LNCaP clone FGC (cell line): ENCODE results near the gene RSPRY1.
A peak's percentile ranks its signal among the peaks of the same experiment; 100 is the strongest.

ENCODE experiments used
- DNase-seq: peaks from one replicate; pipeline ENCODE4 v3.0.0-alpha.2; 2011; ENCODE audit warnings: low read depth
- H3K4me3 ChIP-seq: 2 replicates; pipeline ENCODE4 v1.5.1; 2011; ENCODE audit warnings: mild to moderate bottlenecking, low read depth, low read length, control low read depth
- TF ChIP-seq, protein P1 (sequence below): IDR thresholded peaks from 2 replicates; pipeline ENCODE4 v1.5.1; 2012; ENCODE audit warnings: mild to moderate bottlenecking; ENCODE audit not compliant: control insufficient read depth, insufficient read depth; ENCODE audit errors: extremely low read depth

Gene RSPRY1

DNA sequence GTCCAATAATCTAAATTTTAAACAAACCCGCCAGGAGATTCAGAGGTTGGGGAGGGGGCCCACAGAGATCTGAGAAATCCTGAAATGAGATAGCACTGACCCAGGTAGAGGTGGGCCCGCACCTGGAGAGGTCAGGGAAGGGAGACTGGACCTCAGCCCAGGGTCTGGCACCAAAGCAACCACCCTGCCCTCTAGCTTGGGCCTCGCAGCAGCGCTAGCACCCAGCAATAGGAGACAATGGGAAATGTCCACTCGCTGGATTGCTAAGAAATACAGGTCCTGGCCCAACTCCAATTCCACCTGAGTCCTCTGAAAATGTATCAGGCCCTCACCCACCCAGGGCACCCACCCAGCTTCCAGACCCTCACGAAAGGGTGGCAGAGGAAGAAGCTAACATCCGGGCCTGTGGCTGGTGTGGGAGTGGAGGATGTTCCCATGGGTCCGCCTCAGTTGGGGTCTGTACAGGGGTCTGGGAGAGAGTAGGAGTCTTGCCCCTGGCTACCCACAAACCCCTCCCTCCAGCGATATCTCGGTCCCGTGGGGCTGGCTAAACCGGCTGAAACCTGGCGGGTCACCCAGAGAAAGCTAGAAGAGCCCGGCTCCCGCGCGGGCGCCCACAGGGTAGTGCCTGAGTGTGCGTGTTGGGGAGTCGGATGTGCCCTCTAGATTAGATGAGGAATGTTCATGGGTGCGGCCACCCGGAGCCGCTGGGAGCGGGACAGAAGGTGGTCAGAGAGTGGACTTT, 97.3 kb downstream of the RSPRY1 start:
- no peak for DNase-seq
- H3K4me3 ChIP-seq, result no peak overlapping the region
- TF ChIP-seq, protein P1, sequence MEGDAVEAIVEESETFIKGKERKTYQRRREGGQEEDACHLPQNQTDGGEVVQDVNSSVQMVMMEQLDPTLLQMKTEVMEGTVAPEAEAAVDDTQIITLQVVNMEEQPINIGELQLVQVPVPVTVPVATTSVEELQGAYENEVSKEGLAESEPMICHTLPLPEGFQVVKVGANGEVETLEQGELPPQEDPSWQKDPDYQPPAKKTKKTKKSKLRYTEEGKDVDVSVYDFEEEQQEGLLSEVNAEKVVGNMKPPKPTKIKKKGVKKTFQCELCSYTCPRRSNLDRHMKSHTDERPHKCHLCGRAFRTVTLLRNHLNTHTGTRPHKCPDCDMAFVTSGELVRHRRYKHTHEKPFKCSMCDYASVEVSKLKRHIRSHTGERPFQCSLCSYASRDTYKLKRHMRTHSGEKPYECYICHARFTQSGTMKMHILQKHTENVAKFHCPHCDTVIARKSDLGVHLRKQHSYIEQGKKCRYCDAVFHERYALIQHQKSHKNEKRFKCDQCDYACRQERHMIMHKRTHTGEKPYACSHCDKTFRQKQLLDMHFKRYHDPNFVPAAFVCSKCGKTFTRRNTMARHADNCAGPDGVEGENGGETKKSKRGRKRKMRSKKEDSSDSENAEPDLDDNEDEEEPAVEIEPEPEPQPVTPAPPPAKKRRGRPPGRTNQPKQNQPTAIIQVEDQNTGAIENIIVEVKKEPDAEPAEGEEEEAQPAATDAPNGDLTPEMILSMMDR, result no peak

DNA sequence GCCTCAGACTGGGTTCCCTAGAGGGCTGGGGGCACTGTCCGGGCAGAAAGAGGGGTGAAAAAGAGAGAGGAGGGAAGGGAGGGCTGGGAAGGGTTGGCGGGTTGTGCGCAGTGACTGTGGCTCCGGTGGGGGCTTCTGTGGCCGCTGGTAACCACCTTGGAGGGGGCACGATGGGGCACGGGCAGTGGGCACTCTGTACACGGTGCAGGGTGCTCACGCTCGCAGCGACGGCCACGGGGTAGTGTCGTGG, 97.8 kb downstream of the RSPRY1 start:
- no peak for DNase-seq
- TF ChIP-seq, protein P1, result no peak
- H3K4me3 ChIP-seq, result peak overlapping the region; percentile 56

DNA sequence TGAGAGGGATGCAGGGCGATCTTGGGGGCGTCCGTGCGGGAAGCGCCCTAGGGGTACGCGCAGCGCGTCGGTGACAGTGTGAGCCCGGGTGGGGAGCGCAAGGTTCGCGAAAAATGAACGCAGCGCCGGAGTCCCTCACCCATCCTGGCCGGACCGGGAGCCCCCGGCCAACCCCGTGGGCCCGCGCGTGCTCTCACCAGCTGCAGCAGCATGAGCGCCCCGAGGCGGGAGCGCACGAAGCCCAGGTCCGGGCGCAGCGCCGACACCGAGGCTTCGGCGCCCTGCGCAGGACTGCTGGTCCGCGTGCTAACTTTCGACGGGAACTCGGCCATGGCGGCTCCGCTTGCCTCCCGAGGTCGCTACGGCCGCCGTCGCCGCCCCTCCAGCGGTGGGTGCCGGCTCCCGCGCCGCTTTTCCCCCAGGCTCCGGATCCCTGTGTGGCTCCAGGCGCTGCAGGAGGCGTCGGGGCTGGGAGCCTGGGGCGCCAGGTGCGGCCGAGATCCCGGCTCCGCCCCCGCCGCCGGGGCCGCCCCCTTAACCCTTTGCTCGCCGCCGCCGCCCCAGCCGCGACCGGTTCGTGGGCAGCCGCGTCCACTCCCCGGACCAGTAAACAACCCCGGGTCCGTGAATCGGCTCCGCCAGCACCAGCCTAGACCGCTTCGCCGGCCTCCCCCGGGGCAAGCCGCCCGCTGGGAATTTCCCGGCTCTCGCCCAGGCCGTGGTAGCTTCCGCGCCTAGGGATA, 98.3 kb downstream of the RSPRY1 start, which contains the start of gene PLLP:
TSS of gene PLLP (minus strand) at position 464 of the 743 bp plus-strand sequence. CDS start at position 332, 132 bp downstream.
- TF ChIP-seq, protein P1, result no peak
- peak within 1 kb of the TSS; percentile 56 for H3K4me3 ChIP-seq
- no peak for DNase-seq

DNA sequence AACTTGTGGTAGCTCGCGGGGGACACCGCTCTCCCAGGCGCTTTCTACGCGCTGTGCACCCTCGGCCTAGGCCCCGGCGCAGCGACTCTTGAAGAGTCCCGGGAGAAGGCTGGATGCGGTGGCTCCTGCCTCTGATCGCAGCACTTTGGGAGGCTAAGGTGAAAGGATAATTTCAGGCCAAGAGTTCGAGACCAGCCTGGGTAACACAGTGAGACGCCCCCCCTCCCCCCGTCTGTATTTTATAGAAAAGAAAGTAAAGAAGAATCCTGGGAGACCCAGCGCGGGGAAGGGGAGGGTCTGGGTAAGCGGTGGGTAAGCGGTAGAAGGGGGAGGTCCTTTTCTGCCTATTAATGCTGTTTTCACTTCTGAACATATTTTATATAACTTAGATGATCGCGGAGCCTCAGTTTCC, 98.8 kb downstream of the RSPRY1 start:
- no peak for DNase-seq
- TF ChIP-seq, protein P1, result no peak
- peak overlapping the region; percentile 56 for H3K4me3 ChIP-seq

DNA sequence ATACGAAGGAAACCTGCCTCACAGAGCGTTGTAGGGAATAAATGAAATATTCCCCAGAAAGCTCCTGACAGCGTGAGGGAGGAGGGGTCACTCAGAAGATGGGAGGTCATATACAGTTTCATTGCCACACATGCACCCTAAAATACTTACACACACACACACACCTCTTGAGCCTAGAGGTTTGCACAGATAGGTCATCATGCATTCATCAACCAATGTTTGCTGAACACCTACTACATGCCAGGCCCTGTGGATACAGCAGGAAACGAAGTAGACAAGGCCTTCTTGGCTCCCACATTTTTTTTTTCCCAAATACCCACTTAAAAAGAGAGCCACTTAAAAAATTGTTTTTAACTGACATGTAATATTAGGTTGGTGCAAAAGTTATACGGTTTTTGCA, 99.2 kb downstream of the RSPRY1 start:
- TF ChIP-seq, protein P1, result no peak
- H3K4me3 ChIP-seq, result peak overlapping the region; percentile 56; the same call in 1 of the 2 replicates
- no peak for DNase-seq

DNA sequence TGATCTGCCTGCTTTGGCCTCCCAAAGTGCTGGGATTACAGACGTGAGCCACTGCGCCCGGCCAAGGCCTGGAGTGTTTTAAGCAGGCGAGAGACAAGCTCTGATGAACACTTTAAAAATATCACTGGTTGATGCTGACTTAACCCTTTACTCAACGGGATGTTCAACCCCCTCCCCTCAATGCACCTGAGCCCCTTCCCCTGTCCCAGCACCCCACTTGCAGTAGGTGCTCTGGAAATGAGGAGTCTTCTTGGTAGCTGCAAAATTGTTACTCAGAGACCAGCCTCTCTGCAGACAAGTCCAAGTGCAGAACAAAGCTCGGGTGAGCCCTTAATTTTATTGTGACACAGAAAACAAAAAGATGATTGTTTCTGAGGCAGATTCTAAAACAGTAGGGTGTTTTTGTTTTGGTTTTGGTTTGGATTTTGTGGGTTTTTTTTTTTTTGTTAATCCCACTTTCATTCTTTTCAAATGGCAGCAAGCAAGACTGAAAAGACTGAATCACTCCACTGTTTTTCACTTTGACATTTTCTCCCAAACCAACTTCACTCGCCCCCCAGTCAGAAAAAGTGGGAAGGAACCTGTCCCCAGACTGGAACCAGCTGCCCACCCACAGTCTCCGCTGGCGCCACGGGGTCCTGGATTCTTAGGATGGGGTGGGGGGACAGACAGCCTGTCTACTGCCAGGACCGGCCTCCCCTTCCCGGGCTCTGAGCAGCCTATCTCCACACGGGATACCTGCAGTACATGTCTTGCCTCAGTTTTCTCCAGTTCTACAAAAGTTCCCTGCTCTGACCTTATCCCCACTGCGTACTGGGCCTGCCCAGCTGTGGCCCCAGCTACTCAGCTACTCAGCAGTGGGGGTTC, 103.5 kb downstream of the RSPRY1 start:
- TF ChIP-seq, protein P1, result no peak
- no peak overlapping the region for H3K4me3 ChIP-seq
- DNase-seq, result no peak
